Measurements from ENCODE around the gene G2E3.
A peak's percentile ranks its signal among the peaks of the same experiment; 100 is the strongest.
"Not testable (repeated sequence)": the region's sequence is repeated elsewhere in the genome, so short reads cannot be mapped to it uniquely, and the experiment has no call there.

Gene G2E3

GRCh38 chr14:30620178-30620577 is 61.2 kb downstream of the G2E3 start:
- Histone ChIP-seq H3K4me1 (ENCODE audit: control insufficient read depth, insufficient read depth, low read length) (peaks cover 2% of the 10 kb centered on the region), H3K36me3 (ENCODE audit: control insufficient read depth, insufficient read depth, low read length) (no peaks in the 10 kb centered on the region), H3K4me3 (ENCODE audit: low read length) (no peak overlapping the region), H3K27ac (ENCODE audit: low read depth, low read length) (no peak overlapping the region), H3K9ac (ENCODE audit: low read length) (no peak overlapping the region), H3K27me3 (ENCODE audit: control insufficient read depth, insufficient read depth, low read length) (no peaks in the 10 kb centered on the region)

- H3K36me3 ChIP-seq (ENCODE audit: control insufficient read depth, insufficient read depth, low read length), result no peaks in the 10 kb centered on the region
- peak overlapping the region; percentile 50 for H3K9ac ChIP-seq (ENCODE audit: low read length)
- H3K27ac ChIP-seq (ENCODE audit: low read depth, low read length), result peak overlapping the region; percentile 83
- H3K27me3 ChIP-seq (ENCODE audit: control insufficient read depth, insufficient read depth, low read length), result no peaks in the 10 kb centered on the region
- peak overlapping the region; percentile 97 for H3K4me3 ChIP-seq (ENCODE audit: low read length)
- H3K4me1 ChIP-seq (ENCODE audit: control insufficient read depth, insufficient read depth, low read length), result peaks cover 2% of the 10 kb centered on the region
These were observed 62.5 kb downstream of the G2E3 start for GRCh38 chr14:30621354-30621939.

- H3K27ac ChIP-seq (ENCODE audit: low read depth, low read length), result peak within 1 kb of the TSS; percentile 83
- peaks cover 2% of the 10 kb centered on the region for H3K4me1 ChIP-seq (ENCODE audit: control insufficient read depth, insufficient read depth, low read length)
- peak within 1 kb of the TSS; percentile 97 for H3K4me3 ChIP-seq (ENCODE audit: low read length)
- H3K36me3 ChIP-seq (ENCODE audit: control insufficient read depth, insufficient read depth, low read length), result no peaks in the 10 kb centered on the region
- peak within 1 kb of the TSS; percentile 99 for H3K9ac ChIP-seq (ENCODE audit: low read length)
- H3K27me3 ChIP-seq (ENCODE audit: control insufficient read depth, insufficient read depth, low read length), result no peaks in the 10 kb centered on the region
These were observed 63.2 kb downstream of the G2E3 start, which contains the start of gene SCFD1 for GRCh38 chr14:30621940-30622830. Gene SCFD1 (plus strand): TSS chr14:30622319. CDS start chr14:30622339, 20 bp downstream.

- no peaks in the 10 kb centered on the region for H3K36me3 ChIP-seq (ENCODE audit: control insufficient read depth, insufficient read depth, low read length)
- H3K9ac ChIP-seq (ENCODE audit: low read length), result no peak overlapping the region
- H3K27ac ChIP-seq (ENCODE audit: low read depth, low read length), result no peak overlapping the region
- no peaks in the 10 kb centered on the region for H3K27me3 ChIP-seq (ENCODE audit: control insufficient read depth, insufficient read depth, low read length)
- peaks cover 2% of the 10 kb centered on the region for H3K4me1 ChIP-seq (ENCODE audit: control insufficient read depth, insufficient read depth, low read length)
- no peak overlapping the region for H3K4me3 ChIP-seq (ENCODE audit: low read length)
These were observed 64.6 kb downstream of the G2E3 start for GRCh38 chr14:30623412-30624131.

GRCh38 chr14:30624132-30624423 is 65.1 kb downstream of the G2E3 start:
- H3K27me3 ChIP-seq (ENCODE audit: control insufficient read depth, insufficient read depth, low read length), result no peaks in the 10 kb centered on the region
- H3K4me3 ChIP-seq (ENCODE audit: low read length), result peak overlapping the region; percentile 22
- no peak overlapping the region for H3K9ac ChIP-seq (ENCODE audit: low read length)
- H3K36me3 ChIP-seq (ENCODE audit: control insufficient read depth, insufficient read depth, low read length), result no peaks in the 10 kb centered on the region
- peaks cover 2% of the 10 kb centered on the region for H3K4me1 ChIP-seq (ENCODE audit: control insufficient read depth, insufficient read depth, low read length)
- H3K27ac ChIP-seq (ENCODE audit: low read depth, low read length), result no peak overlapping the region

GRCh38 chr14:30625533-30625932 is 66.6 kb downstream of the G2E3 start:
- Histone ChIP-seq H3K9ac (ENCODE audit: low read length) (no peak overlapping the region), H3K27ac (ENCODE audit: low read depth, low read length) (no peak overlapping the region), H3K36me3 (ENCODE audit: control insufficient read depth, insufficient read depth, low read length) (no peaks in the 10 kb centered on the region), H3K4me1 (ENCODE audit: control insufficient read depth, insufficient read depth, low read length) (peaks cover 2% of the 10 kb centered on the region), H3K27me3 (ENCODE audit: control insufficient read depth, insufficient read depth, low read length) (no peaks in the 10 kb centered on the region), H3K4me3 (ENCODE audit: low read length) (no peak overlapping the region)

GRCh38 chr14:30629432-30629831 is 70.5 kb downstream of the G2E3 start:
- H3K36me3 ChIP-seq (ENCODE audit: control insufficient read depth, insufficient read depth, low read length); H3K4me3 ChIP-seq (ENCODE audit: low read length); H3K4me1 ChIP-seq (ENCODE audit: control insufficient read depth, insufficient read depth, low read length): not testable (repeated sequence)

GRCh38 chr14:30630248-30630647 is 71.3 kb downstream of the G2E3 start:
- H3K27me3 ChIP-seq (ENCODE audit: control insufficient read depth, insufficient read depth, low read length), result no peaks in the 10 kb centered on the region
- H3K9ac ChIP-seq (ENCODE audit: low read length), result no peak overlapping the region
- peaks cover 6% of the 10 kb centered on the region for H3K36me3 ChIP-seq (ENCODE audit: control insufficient read depth, insufficient read depth, low read length)
- no peak overlapping the region for H3K4me3 ChIP-seq (ENCODE audit: low read length)
- no peaks in the 10 kb centered on the region for H3K4me1 ChIP-seq (ENCODE audit: control insufficient read depth, insufficient read depth, low read length)
- no peak overlapping the region for H3K27ac ChIP-seq (ENCODE audit: low read depth, low read length)

More at GRCh38 chr14:30629432-30629831, 70.5 kb downstream of the G2E3 start:
- not testable (repeated sequence) for H3K27me3 ChIP-seq (ENCODE audit: control insufficient read depth, insufficient read depth, low read length); H3K27ac ChIP-seq (ENCODE audit: low read depth, low read length); H3K9ac ChIP-seq (ENCODE audit: low read length)

- H3K9ac ChIP-seq (ENCODE audit: low read length), result no peak overlapping the region
- no peak overlapping the region for H3K4me3 ChIP-seq (ENCODE audit: low read length)
- no peak overlapping the region for H3K27ac ChIP-seq (ENCODE audit: low read depth, low read length)
- H3K36me3 ChIP-seq (ENCODE audit: control insufficient read depth, insufficient read depth, low read length), result peaks cover 9% of the 10 kb centered on the region
- H3K27me3 ChIP-seq (ENCODE audit: control insufficient read depth, insufficient read depth, low read length), result no peaks in the 10 kb centered on the region
- no peaks in the 10 kb centered on the region for H3K4me1 ChIP-seq (ENCODE audit: control insufficient read depth, insufficient read depth, low read length)
These were observed 73.8 kb downstream of the G2E3 start for GRCh38 chr14:30632730-30633129.

GRCh38 chr14:30638926-30639325 is 80.0 kb downstream of the G2E3 start:
- Histone ChIP-seq H3K9ac (ENCODE audit: low read length) (no peak overlapping the region), H3K27me3 (ENCODE audit: control insufficient read depth, insufficient read depth, low read length) (no peaks in the 10 kb centered on the region), H3K36me3 (ENCODE audit: control insufficient read depth, insufficient read depth, low read length) (peaks cover 9% of the 10 kb centered on the region), H3K4me3 (ENCODE audit: low read length) (no peak overlapping the region), H3K4me1 (ENCODE audit: control insufficient read depth, insufficient read depth, low read length) (no peaks in the 10 kb centered on the region), H3K27ac (ENCODE audit: low read depth, low read length) (no peak overlapping the region)

GRCh38 chr14:30641207-30641606 is 82.2 kb downstream of the G2E3 start:
- Histone ChIP-seq H3K27me3 (ENCODE audit: control insufficient read depth, insufficient read depth, low read length) (no peaks in the 10 kb centered on the region), H3K4me3 (ENCODE audit: low read length) (no peak overlapping the region), H3K4me1 (ENCODE audit: control insufficient read depth, insufficient read depth, low read length) (no peaks in the 10 kb centered on the region), H3K27ac (ENCODE audit: low read depth, low read length) (no peak overlapping the region), H3K36me3 (ENCODE audit: control insufficient read depth, insufficient read depth, low read length) (peaks cover 9% of the 10 kb centered on the region), H3K9ac (ENCODE audit: low read length) (no peak overlapping the region)

- H3K4me3 ChIP-seq (ENCODE audit: low read length); H3K9ac ChIP-seq (ENCODE audit: low read length); H3K27ac ChIP-seq (ENCODE audit: low read depth, low read length); H3K36me3 ChIP-seq (ENCODE audit: control insufficient read depth, insufficient read depth, low read length); H3K4me1 ChIP-seq (ENCODE audit: control insufficient read depth, insufficient read depth, low read length); H3K27me3 ChIP-seq (ENCODE audit: control insufficient read depth, insufficient read depth, low read length): not testable (repeated sequence)
These were observed 85.5 kb downstream of the G2E3 start for GRCh38 chr14:30644462-30644861.
